Right lobe of liver (tissue), 6 donors: ENCODE data around the gene HIGD1C. TPM values are rescaled to one million over a fixed set of nuclear protein-coding genes. Genes with fewer than 3 reads are reported as not detected.

Source experiments
- ATAC-seq, 4 donors: fragments of 200-7000 bp; cut with Tn5 transposase; one replicate each; pipeline ENCODE4 v1.9.1; 2020; ENCODE audit warnings: mild to moderate bottlenecking in 4 of 4, moderate library complexity in 4 of 4
- DNase-seq, 3 donors: peaks; one replicate each; pipeline ENCODE4 v3.0.0-alpha.2; 2020
- H3K27ac ChIP-seq, 3 donors: fragments of 200-600 bp; one replicate each; pipeline ENCODE4 v1.8.0; 2022
- H3K27me3 ChIP-seq, 2 donors: fragments of 200-600 bp; one replicate each; pipeline ENCODE4 v1.8.0; 2022
- H3K36me3 ChIP-seq, 4 donors: fragments of 200-600 bp; sonication (generic) in 1 of 4; one replicate each; pipeline versions ENCODE4 v1.5.1 to v1.8.0; 2017 to 2022; ENCODE audit warnings: control low read depth in 1 of 4
- H3K4me1 ChIP-seq, 4 donors: fragments of 200-600 bp; sonication (generic) in 1 of 4; one replicate each; pipeline versions ENCODE4 v1.5.1 to v1.8.0; 2017 to 2022; ENCODE audit warnings: control low read depth in 1 of 4
- H3K4me3 ChIP-seq, 3 donors: fragments of 200-600 bp; one replicate each; pipeline ENCODE4 v1.8.0; 2022
- H3K9me3 ChIP-seq, 4 donors: fragments of 200-600 bp; sonication (generic) in 1 of 4; one replicate each; pipeline versions ENCODE4 v1.5.1 to v1.8.0; 2017 to 2022; ENCODE audit warnings: control low read depth in 1 of 4
- POLR2A ChIP-seq: fragments of 450-650 bp; IDR thresholded peaks from one replicate; pipeline ENCODE4 v1.6.1; 2017; ENCODE audit warnings: antibody characterized with exemption, mild to moderate bottlenecking
- WGBS: methylation state at CpG from one replicate; pipeline ENCODE4 v1.1.6; 2018; ENCODE audit warnings: low coverage, low lambda C conversion rate; ENCODE audit not compliant: insufficient coverage; ENCODE audit errors: missing lambda C conversion rate; 5-methylcytosine and 5-hydroxymethylcytosine counted together
- intact Hi-C, 2 donors: fragments of 100-400 bp; cut with DNase I; formaldehyde crosslinking; loops; one replicate each; pipeline versions ENCODE4 v1.11.2 to v1.14.1; 2022
- total RNA-seq, 6 experiments: library from RNA; depleted of rRNA in 2 of 6; stranded (reverse); fragments of >200 nt in 2 of 6; fragmentation: NEBNext Ultra II Directional in 3 of 6; extraction: Animal tissue kit (Norgen Biotek cat#: 25700) in 3 of 6; gene quantifications; one replicate each; pipeline versions ENCODE4 v1.1.0 to v1.2.4, GENCODE V29; 2016 to 2023
- TF ChIP-seq, protein P1 (sequence below), 4 donors: fragments of 200-600 bp in 3 of 4; fragments of 450-650 bp in 1 of 4; IDR thresholded peaks; one replicate each; pipeline versions ENCODE4 v1.5.1 to v1.8.0; 2016 to 2022; ENCODE audit warnings: antibody characterized with exemption in 4 of 4, mild to moderate bottlenecking in 2 of 4
- donor health status: DM: no; HTN: yes; CAD: no.
- donor health status: DM: no; HTN: no; CAD: no.
- donor health status: DM: no; HTN: no; CAD: no.
- donor health status: DM: no; HTN: yes; CAD: no.
- donor health status: DM: no; HTN: yes; CAD: no.

HIGD1C gene
- total RNA-seq, 6 experiments from 2014 or later, result not detected

DNA sequence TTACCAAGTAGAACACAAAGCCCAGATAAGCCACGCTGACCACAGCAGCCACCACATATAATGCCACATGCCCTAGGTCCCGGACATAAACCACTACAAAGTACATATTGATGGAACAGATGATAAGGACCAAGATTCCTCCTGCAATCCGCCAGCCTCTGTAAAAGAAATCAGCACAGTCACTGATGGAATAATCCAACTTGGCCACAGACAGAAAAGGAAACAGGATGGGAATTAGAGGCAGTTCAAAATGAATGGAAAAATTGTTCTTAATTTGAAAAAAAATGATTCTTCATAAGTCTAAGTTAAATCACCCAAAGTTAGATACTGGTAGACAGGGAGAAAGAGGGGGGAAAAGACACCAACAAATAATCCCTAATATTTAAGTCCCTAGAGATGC lies 38.4 kb downstream of the HIGD1C start:
- H3K9me3 ChIP-seq, result no peaks in the 10 kb centered on the region
- no peak overlapping the region for H3K27ac ChIP-seq
- H3K4me1 ChIP-seq, result peaks cover 0 to 10% (median under 1%) of the 10 kb centered on the region in 4 donors
- peaks cover 0 to 57% (median 23%) of the 10 kb centered on the region in 4 donors for H3K36me3 ChIP-seq
- intact Hi-C loops, result no loop called here
- no peak for DNase-seq
- H3K27me3 ChIP-seq, result no peaks in the 10 kb centered on the region
- no peak for TF ChIP-seq POLR2A
- TF ChIP-seq, protein P1, sequence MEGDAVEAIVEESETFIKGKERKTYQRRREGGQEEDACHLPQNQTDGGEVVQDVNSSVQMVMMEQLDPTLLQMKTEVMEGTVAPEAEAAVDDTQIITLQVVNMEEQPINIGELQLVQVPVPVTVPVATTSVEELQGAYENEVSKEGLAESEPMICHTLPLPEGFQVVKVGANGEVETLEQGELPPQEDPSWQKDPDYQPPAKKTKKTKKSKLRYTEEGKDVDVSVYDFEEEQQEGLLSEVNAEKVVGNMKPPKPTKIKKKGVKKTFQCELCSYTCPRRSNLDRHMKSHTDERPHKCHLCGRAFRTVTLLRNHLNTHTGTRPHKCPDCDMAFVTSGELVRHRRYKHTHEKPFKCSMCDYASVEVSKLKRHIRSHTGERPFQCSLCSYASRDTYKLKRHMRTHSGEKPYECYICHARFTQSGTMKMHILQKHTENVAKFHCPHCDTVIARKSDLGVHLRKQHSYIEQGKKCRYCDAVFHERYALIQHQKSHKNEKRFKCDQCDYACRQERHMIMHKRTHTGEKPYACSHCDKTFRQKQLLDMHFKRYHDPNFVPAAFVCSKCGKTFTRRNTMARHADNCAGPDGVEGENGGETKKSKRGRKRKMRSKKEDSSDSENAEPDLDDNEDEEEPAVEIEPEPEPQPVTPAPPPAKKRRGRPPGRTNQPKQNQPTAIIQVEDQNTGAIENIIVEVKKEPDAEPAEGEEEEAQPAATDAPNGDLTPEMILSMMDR (IDR thresholded peaks at IDR 0.05), result no peak
- 81% methylated on average over 3 of the region's 3 CpGs for WGBS
- no peak for ATAC-seq
- H3K4me3 ChIP-seq, result no peak overlapping the region

DNA sequence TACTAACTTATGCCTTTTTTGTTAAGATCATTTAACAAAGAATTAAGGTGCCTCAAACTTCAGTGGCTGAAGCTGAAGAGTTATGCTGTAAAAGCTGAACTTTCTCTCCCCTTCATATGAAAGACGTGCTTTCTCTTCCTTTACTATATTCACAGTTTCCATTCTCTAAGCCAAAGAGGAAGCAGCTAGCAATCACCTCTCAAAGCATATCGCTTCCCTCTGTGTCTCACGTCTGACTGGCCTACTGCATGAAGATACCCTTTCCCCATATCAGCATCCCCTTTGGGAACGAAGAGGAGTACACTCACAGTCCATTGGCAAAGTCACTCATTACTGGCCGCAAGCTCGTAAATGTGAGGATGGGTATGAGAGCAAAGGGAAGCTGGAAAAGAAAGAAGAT lies 38.9 kb downstream of the HIGD1C start:
- Histone ChIP-seq H3K36me3 (peaks cover 0 to 61% (median 25%) of the 10 kb centered on the region in 4 donors), H3K4me1 (peaks cover 0 to 5% (median 0%) of the 10 kb centered on the region in 4 donors), H3K27ac (no peak overlapping the region), H3K4me3 (no peak overlapping the region), H3K9me3 (no peaks in the 10 kb centered on the region), H3K27me3 (no peaks in the 10 kb centered on the region)
- ATAC-seq (no peak), DNase-seq (no peak)
- intact Hi-C loops, result no loop called here
- WGBS, result 72% methylated on average over 6 of the region's 6 CpGs
- TF ChIP-seq, protein P1 (IDR thresholded peaks at IDR 0.05), result no peak
- TF ChIP-seq POLR2A, result no peak

DNA sequence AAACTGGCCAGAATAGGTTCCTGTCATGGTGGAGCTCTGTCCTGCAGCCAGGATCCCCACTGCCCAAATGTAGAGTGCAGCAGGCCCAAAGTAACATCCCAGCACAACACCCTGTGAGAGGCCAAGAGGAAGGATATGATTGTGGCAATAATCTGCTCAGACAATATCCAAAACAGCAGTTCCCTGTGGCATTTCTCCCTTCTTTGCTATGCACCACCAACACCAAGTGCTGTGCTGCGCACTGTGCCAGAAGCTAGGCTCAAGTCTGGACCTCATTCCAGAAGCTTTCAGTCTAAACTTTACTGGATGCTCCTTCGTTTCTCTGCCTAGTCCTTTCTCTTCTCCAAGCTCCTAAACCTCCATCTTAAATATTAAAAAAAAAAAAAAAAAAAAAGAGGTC lies 40.5 kb downstream of the HIGD1C start:
- WGBS, result 29% methylated on average over 2 of the region's 2 CpGs
- intact Hi-C loops, result no loop called here
- TF ChIP-seq, protein P1 (IDR thresholded peaks at IDR 0.05), result no peak
- TF ChIP-seq POLR2A, result no peak
- H3K4me1 ChIP-seq, result no peaks in the 10 kb centered on the region
- no peak overlapping the region for H3K4me3 ChIP-seq
- ATAC-seq (peak; percentile 33 to 51 (median 50)), DNase-seq (no peak)
- H3K27ac ChIP-seq, result no peak overlapping the region
- peaks cover 8 to 71% (median 32%) of the 10 kb centered on the region in 4 donors for H3K36me3 ChIP-seq
- no peaks in the 10 kb centered on the region for H3K9me3 ChIP-seq
- H3K27me3 ChIP-seq, result no peaks in the 10 kb centered on the region

DNA sequence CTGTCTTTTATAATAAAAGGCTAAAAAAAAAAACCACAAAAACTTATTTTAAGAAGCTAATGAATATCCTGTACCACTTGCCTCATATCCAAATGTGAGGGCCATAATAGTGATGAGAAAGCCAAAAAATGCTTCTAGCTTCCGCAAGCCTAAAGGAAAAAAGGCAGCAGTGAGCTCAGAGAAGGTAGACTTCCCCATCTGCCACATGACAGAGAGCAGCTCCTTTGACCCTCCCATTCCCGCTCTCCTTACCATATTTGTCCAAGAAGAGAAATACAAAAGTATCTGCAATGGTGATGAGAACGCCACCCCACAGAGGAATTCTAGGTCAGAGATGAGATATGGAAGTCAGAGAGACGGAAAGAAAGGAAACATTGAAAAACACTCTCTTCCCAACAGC lies 46.7 kb downstream of the HIGD1C start:
- 58% methylated on average over 4 of the region's 4 CpGs for WGBS
- DNase-seq (no peak), ATAC-seq (peak in 3 of 4 donors; percentile 33 to 45 (median 42))
- no peaks in the 10 kb centered on the region for H3K4me1 ChIP-seq
- H3K36me3 ChIP-seq, result peaks cover 5 to 53% (median 19%) of the 10 kb centered on the region in 4 donors
- H3K27ac ChIP-seq, result no peak overlapping the region
- TF ChIP-seq POLR2A, result no peak
- TF ChIP-seq, protein P1 (IDR thresholded peaks at IDR 0.05), result no peak
- no peak overlapping the region for H3K4me3 ChIP-seq
- intact Hi-C loops, result no loop called here
- no peaks in the 10 kb centered on the region for H3K27me3 ChIP-seq
- H3K9me3 ChIP-seq, result no peaks in the 10 kb centered on the region

DNA sequence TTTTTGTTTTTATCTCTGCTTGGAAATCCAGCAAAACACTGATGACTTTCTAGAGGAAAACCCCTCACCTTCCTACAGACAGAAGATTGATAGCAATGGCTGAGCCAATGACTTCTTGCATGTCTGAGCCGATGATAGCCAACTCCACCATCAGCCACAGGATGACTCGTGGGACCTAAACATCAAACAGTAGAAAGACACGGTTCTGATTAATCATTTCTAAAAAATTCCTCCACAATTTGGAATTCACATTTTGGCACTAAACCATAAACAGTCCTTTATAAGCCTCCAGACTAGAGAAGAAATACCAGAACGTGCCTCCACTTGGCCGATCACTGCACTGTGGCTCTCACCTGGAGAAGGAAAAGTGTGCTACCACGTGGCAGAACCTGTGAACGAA lies 47.9 kb downstream of the HIGD1C start:
- ATAC-seq, result no peak
- no peak for TF ChIP-seq POLR2A
- TF ChIP-seq, protein P1 (IDR thresholded peaks at IDR 0.05), result no peak
- Histone ChIP-seq H3K4me1 (no peaks in the 10 kb centered on the region), H3K27ac (no peak overlapping the region), H3K9me3 (no peaks in the 10 kb centered on the region), H3K36me3 (peaks cover 5 to 53% (median 22%) of the 10 kb centered on the region in 4 donors), H3K4me3 (no peak overlapping the region), H3K27me3 (no peaks in the 10 kb centered on the region)
- WGBS, result 95% methylated on average over 7 of the region's 7 CpGs
- DNase-seq, result no peak
- intact Hi-C loops, result no loop called here
